Vagina (tissue), 2 donors: ENCODE results near the gene DDB1. TPM values are rescaled to one million over a fixed set of nuclear protein-coding genes. Genes with fewer than 3 reads are reported as not detected.
A peak's percentile ranks its signal among the peaks of the same experiment; 100 is the strongest.
"Not testable (repeated sequence)": the region's sequence is repeated elsewhere in the genome, so short reads cannot be mapped to it uniquely, and the experiment has no call there.

Source experiments
- DNase-seq, 2 donors: peaks; one replicate each; pipeline ENCODE4 v3.0.0-alpha.2; 2017; ENCODE audit errors: extremely low spot score in 2 of 2
- H3K27ac ChIP-seq: fragments of 200-600 bp; sonication (generic); one replicate; pipeline ENCODE4 v1.5.1; 2019
- H3K27me3 ChIP-seq: fragments of 200-600 bp; sonication (generic); one replicate; pipeline ENCODE4 v1.5.1; 2019
- H3K36me3 ChIP-seq, 2 donors: fragments of 200-600 bp; sonication (generic); one replicate each; pipeline ENCODE4 v1.5.1; 2017 to 2019
- H3K4me1 ChIP-seq: fragments of 200-600 bp; sonication (generic); one replicate; pipeline ENCODE4 v1.5.1; 2019
- H3K4me3 ChIP-seq, 2 donors: fragments of 200-600 bp; sonication (generic); 1 replicate in 1 of 2; 2 replicates in 1 of 2; pipeline ENCODE4 v1.5.1; 2016 to 2019
- H3K9me3 ChIP-seq: fragments of 200-600 bp; sonication (generic); one replicate; pipeline ENCODE4 v1.5.1; 2019
- POLR2A ChIP-seq, 2 donors: fragments of 450-650 bp; IDR thresholded peaks; one replicate each; pipeline ENCODE4 v1.6.1; 2017; ENCODE audit warnings: antibody characterized with exemption in 2 of 2, mild to moderate bottlenecking in 2 of 2, moderate library complexity in 2 of 2
- POLR2AphosphoS5 ChIP-seq, 2 donors: sonication (generic); formaldehyde crosslinking; IDR thresholded peaks; one replicate each; pipeline ENCODE4 v1.9.0; 2017; ENCODE audit warnings: antibody characterized with exemption in 2 of 2, mild to moderate bottlenecking in 2 of 2, low read depth in 1 of 2; ENCODE audit not compliant: insufficient read depth in 1 of 2
- intact Hi-C: fragments of 100-400 bp; cut with DNase I; formaldehyde crosslinking; loops from one replicate; pipeline ENCODE4 v1.15.1; 2023
- total RNA-seq: library from RNA; depleted of rRNA; stranded (reverse); fragments of >200 nt; gene quantifications from one replicate; pipeline ENCODE4 v1.2.3, GENCODE V29; 2016
- TF ChIP-seq, protein P1 (sequence below), 3 experiments: fragments of 450-650 bp in 2 of 3; fragments of 200-600 bp in 1 of 3; sonication (generic) in 1 of 3; IDR thresholded peaks; one replicate each; pipeline ENCODE4 v1.5.1; 2017 to 2019; ENCODE audit warnings: antibody characterized with exemption in 3 of 3, mild to moderate bottlenecking in 2 of 3, moderate library complexity in 2 of 3

The DDB1 gene
- total RNA-seq, 1 donor from 2014 or later, result 132 TPM

DNA sequence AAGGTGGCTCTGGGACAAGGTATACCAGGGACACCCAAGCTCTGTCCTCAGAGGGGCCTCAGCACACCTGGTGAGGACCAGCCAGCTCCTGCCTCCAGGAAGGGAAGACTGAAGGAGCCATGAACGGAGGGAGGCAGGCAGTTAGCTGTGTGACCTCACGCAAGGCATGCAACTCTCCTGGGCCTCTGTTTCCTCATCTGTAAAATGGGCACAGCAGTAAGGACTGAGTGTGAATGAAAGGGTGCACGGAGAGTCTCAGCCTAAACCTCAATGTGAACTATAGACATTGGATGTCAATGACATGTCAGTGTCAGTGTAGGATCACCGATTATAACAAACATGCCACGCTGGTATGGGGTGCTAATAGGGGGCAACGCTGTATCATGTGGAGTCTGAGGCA is 73.5 kb downstream of the DDB1 start:
- Histone ChIP-seq H3K36me3 (no peaks in the 10 kb centered on the region), H3K4me1 (no peaks in the 10 kb centered on the region), H3K27ac (no peak overlapping the region), H3K9me3 (no peaks in the 10 kb centered on the region), H3K4me3 (no peak overlapping the region), H3K27me3 (no peaks in the 10 kb centered on the region)
- TF ChIP-seq POLR2A (IDR thresholded peaks at IDR 0.05) (no peak), POLR2AphosphoS5 (IDR thresholded peaks at IDR 0.05; ENCODE audit: insufficient read depth in 1 of 2, low read depth in 1 of 2) (no peak)
- TF ChIP-seq, protein P1, sequence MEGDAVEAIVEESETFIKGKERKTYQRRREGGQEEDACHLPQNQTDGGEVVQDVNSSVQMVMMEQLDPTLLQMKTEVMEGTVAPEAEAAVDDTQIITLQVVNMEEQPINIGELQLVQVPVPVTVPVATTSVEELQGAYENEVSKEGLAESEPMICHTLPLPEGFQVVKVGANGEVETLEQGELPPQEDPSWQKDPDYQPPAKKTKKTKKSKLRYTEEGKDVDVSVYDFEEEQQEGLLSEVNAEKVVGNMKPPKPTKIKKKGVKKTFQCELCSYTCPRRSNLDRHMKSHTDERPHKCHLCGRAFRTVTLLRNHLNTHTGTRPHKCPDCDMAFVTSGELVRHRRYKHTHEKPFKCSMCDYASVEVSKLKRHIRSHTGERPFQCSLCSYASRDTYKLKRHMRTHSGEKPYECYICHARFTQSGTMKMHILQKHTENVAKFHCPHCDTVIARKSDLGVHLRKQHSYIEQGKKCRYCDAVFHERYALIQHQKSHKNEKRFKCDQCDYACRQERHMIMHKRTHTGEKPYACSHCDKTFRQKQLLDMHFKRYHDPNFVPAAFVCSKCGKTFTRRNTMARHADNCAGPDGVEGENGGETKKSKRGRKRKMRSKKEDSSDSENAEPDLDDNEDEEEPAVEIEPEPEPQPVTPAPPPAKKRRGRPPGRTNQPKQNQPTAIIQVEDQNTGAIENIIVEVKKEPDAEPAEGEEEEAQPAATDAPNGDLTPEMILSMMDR (IDR thresholded peaks at IDR 0.05), result no peak
- no peak for DNase-seq
- intact Hi-C loops, result no loop called here

DNA sequence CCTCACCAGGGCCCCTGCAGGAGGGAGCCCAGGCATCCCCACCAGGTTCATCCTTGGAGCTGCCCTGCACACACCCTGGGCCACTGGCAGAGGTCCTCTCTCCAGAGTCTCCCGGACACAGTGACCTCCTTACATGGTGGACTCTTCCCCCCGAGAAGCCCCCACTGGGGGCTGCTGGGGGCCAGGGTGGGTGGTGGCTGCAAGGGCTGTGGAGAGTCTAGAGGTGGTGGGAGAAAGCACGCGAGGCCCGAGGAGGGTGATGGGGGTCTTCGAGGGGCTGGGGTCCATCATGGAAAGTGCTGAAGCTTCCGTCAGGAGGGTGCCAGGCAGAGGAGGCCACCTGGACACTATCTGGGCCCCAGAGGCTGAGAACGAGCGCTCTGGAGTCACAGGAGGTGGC is 74.4 kb downstream of the DDB1 start:
- intact Hi-C loops, result no loop called here
- no peak overlapping the region for H3K4me3 ChIP-seq
- no peaks in the 10 kb centered on the region for H3K36me3 ChIP-seq
- H3K27ac ChIP-seq, result no peak overlapping the region
- H3K4me1 ChIP-seq, result no peaks in the 10 kb centered on the region
- DNase-seq, result no peak
- no peaks in the 10 kb centered on the region for H3K27me3 ChIP-seq
- no peaks in the 10 kb centered on the region for H3K9me3 ChIP-seq
- TF ChIP-seq POLR2AphosphoS5 (IDR thresholded peaks at IDR 0.05; ENCODE audit: insufficient read depth in 1 of 2, low read depth in 1 of 2) (no peak), POLR2A (IDR thresholded peaks at IDR 0.05) (no peak)
- TF ChIP-seq, protein P1 (IDR thresholded peaks at IDR 0.05), result no peak

DNA sequence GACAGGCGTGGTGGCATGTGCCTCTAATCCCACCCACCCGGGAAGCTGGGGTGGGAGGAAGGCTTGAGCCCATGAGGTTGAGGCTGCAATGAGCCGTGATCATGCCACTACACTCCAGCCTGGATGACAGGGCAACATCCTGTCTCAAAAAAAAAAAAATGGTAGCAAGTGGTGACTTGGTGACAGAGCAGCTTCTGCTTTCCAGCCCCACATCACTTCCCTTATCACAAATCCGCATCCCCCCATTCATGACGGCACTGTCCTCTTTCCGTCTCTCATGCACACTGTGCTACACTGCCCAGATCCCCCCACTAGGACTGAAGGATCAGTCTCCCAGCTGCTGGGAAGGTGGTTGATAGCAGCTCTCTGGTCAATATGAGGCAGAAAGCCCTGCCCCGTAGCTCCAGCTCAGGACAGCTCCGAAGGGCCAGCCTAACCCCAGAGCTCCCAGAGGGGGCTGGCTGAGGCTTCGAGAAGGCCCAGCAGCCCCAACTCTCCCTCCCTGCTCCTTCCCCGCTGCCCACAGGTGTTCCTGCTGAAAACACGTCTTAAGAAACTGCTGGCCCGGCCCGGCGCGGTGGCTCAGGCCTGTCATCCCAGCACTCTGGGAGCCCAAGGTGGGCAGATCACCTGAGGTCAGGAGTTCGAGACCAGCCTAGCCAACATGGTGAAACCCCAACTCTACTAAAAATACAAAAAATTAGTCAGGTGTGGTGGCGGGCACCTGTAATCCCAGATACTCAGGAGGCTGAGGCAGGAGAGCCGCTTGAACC is 76.0 kb downstream of the DDB1 start:
- intact Hi-C loops, result no loop called here

DNA sequence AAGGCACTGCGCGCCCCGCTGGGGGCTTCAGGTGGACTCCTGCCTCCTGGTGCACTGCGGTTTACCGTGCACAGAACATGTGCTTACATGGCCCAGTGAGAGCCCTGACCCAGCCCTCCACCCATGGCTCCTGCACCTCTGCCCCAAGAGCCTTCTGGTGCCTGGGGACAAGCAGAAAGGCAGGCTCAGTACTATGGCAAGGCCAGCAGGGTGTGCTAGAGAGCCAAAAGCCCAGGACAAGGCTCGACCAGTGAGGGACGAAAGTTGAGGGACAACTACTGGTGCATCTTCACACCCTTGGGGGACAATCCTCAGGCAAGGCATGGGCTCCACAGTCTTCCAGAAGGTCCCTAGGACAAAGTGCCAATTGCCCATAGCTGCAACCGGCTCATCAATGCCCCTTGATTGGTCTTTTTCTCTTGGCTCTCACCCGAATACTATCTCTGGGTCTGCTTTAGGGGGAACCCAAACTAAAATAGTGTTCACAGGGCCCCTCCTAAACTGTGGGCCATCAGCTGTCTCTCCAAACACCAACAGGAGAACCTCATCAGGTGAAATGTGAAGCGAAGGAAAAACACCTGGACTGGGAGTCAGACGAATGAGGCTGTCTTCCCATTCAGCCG is 78.4 kb downstream of the DDB1 start:
- no peaks in the 10 kb centered on the region for H3K9me3 ChIP-seq
- no peaks in the 10 kb centered on the region for H3K36me3 ChIP-seq
- DNase-seq, result no peak
- no peak overlapping the region for H3K27ac ChIP-seq
- no peaks in the 10 kb centered on the region for H3K27me3 ChIP-seq
- intact Hi-C loops, result no loop called here
- TF ChIP-seq POLR2AphosphoS5 (IDR thresholded peaks at IDR 0.05; ENCODE audit: insufficient read depth in 1 of 2, low read depth in 1 of 2), result no peak
- TF ChIP-seq POLR2A (IDR thresholded peaks at IDR 0.05), result no peak
- TF ChIP-seq, protein P1 (IDR thresholded peaks at IDR 0.05), result peak; percentile 7 to 65 (median 53)
- H3K4me1 ChIP-seq, result no peaks in the 10 kb centered on the region
- H3K4me3 ChIP-seq, result no peak overlapping the region

More for the DNA sequence above, 76.0 kb downstream of the DDB1 start:
- Histone ChIP-seq H3K36me3 (no peaks in the 10 kb centered on the region), H3K27me3 (no peaks in the 10 kb centered on the region), H3K9me3 (no peaks in the 10 kb centered on the region), H3K4me3 (no peak overlapping the region), H3K4me1 (no peaks in the 10 kb centered on the region), H3K27ac (no peak overlapping the region)
- TF ChIP-seq POLR2A (IDR thresholded peaks at IDR 0.05), result no peak
- TF ChIP-seq, protein P1 (IDR thresholded peaks at IDR 0.05), result no peak
- TF ChIP-seq POLR2AphosphoS5 (IDR thresholded peaks at IDR 0.05; ENCODE audit: insufficient read depth in 1 of 2, low read depth in 1 of 2), result no peak
- no peak for DNase-seq

DNA sequence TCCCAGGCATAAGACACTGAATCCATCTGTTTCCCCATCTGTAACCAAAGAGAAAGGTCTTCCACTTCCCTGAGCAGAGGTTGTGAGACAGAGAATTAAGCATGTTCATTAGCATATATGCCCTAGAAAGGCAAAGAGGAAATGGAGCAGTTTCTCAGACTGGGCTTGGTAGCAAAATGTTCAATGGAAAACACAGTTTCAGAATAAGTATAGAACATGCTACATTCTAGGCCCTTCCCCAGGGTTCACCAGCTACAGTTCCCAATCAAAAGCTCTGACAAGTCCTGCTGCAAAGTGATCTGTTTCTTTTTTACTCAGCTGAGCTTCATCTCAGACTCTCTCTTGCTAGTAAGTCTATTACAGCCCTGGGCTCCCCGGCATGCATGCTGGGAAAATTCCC is 80.6 kb downstream of the DDB1 start:
- intact Hi-C loops, H3K27ac ChIP-seq, DNase-seq, H3K36me3 ChIP-seq, H3K9me3 ChIP-seq, H3K4me3 ChIP-seq, H3K27me3 ChIP-seq, H3K4me1 ChIP-seq: not testable (repeated sequence)

DNA sequence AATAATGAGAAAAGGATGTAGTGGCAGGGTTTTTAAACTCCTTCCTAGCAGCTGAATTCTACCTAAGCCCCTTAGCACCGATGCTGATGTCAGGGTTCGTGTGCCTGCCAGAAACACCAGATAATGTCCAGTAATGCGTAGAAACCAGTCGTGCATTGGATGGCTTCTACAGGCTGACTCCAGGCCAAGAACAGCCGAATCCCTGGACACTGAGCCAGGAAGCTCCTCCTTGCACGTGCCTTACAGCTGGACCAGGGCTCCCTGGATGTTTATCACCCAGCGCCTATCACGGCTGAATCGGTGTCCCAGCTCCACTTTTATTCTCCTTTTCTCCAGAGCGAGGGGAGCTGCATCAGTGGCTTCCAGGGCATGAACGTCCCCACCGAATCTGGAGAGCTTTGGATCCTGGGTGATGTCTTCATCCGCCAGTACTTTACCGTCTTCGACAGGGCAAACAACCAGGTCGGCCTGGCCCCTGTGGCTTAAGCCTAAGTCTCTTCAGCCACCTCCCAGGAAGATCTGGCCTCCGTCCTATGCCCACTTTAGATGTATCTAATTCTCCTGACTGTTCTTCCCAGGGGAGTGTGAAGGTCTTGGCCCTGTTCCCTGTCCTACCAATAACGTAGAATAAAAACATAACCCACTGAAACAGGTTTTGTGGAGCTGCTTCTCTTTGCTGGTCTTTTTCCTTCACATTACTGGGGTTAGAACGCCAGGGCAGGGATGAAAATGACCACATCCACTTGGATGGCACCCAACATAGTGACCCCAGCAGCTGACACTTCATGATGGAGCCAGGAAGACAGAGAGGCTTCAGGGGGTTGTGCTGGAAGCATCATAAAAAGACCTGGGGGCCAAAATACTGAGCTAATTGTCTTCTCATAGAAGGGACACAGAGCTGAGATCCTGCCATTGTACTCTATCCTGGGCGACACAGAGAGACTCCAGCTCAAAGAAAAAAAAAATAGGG is 81.8 kb downstream of the DDB1 start:
- intact Hi-C loops, DNase-seq, H3K4me1 ChIP-seq, H3K9me3 ChIP-seq, H3K36me3 ChIP-seq, H3K4me3 ChIP-seq, H3K27me3 ChIP-seq, H3K27ac ChIP-seq: not testable (repeated sequence)
